ENCODE data around the gene KCNQ1.

DNA sequence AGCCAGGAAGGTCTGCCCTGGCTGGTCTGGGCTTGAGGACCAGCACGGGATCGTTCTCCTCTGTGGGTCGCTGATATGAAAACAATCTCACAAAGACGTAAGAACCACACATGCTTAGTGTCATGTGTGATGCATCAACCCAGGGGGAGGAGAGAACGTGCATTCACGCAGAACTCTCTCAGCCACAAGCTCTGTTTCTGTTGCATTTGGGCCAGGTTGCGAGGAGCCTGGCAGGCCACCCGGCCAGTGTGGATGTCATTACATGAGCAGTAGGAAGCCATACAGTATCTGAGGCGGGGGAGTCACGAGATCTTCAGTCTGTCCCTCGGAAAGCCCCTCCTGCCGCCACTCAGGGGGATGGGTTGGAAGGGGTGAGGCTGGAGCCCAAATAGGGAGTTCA lies 308.1 kb downstream of the KCNQ1 start:
- TF ChIP-seq, protein P1, sequence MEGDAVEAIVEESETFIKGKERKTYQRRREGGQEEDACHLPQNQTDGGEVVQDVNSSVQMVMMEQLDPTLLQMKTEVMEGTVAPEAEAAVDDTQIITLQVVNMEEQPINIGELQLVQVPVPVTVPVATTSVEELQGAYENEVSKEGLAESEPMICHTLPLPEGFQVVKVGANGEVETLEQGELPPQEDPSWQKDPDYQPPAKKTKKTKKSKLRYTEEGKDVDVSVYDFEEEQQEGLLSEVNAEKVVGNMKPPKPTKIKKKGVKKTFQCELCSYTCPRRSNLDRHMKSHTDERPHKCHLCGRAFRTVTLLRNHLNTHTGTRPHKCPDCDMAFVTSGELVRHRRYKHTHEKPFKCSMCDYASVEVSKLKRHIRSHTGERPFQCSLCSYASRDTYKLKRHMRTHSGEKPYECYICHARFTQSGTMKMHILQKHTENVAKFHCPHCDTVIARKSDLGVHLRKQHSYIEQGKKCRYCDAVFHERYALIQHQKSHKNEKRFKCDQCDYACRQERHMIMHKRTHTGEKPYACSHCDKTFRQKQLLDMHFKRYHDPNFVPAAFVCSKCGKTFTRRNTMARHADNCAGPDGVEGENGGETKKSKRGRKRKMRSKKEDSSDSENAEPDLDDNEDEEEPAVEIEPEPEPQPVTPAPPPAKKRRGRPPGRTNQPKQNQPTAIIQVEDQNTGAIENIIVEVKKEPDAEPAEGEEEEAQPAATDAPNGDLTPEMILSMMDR (IDR thresholded peaks at IDR 0.05): no peak
- TF ChIP-seq POLR2AphosphoS5 (IDR thresholded peaks at IDR 0.05): no peak

Measured in gastroesophageal sphincter (tissue), 3 donors.